ENCODE results near the gene APOL5.

DNA sequence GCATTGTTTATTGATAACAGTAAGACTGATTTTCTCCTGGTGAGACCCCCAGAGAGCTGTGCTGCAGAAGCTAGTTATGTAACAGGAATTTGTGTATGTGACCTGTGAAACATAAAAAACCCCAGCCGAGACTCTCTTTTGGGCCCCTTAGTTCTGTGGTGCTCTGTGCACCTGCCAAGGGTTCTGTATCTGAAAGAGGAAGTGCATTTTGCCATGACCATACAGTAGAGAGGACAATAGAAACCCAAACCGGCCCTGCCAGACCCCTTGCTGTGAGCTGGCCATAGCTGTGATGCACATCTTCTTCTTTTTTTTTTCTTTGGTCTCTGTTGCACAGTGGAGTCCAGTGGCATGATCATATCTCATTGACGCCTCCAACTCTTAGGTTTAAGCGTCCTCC lies 31.4 kb upstream of the APOL5 start:
- TF ChIP-seq POLR2A (IDR thresholded peaks at IDR 0.05; ENCODE audit: low read depth, low read length) (no peak), POLR2AphosphoS5 (IDR thresholded peaks at IDR 0.05; ENCODE audit: low read depth, low read length) (no peak)
